Left kidney (tissue), 2 donors: ENCODE measurements around the gene AP3M1. TPM values are rescaled to one million over a fixed set of nuclear protein-coding genes. Genes with fewer than 3 reads are reported as not detected.

Experiments
- DNase-seq: peaks from one replicate; pipeline ENCODE4 v3.0.0-alpha.2; 2013
- polyA plus RNA-seq: library from polyadenylated mRNA; unstranded; fragments of 120-200 nt; gene quantifications from one replicate; pipeline ENCODE4 v1.2.1, GENCODE V29; 2013; ENCODE audit not compliant: insufficient read length

AP3M1 gene
- polyA plus RNA-seq, 1 donor = 64.3 TPM

GRCh38 chr10:74118804-74119203 is 31.8 kb downstream of the AP3M1 start:
- DNase-seq = no peak

GRCh38 chr10:74117738-74118137 is 32.9 kb downstream of the AP3M1 start:
- DNase-seq = no peak

- no peak for DNase-seq
Observed at GRCh38 chr10:74114041-74114448, 36.6 kb downstream of the AP3M1 start.

- DNase-seq = no peak
Observed at GRCh38 chr10:74113546-74113945, 37.1 kb downstream of the AP3M1 start.

GRCh38 chr10:74111799-74112198 is 38.8 kb downstream of the AP3M1 start:
- no peak for DNase-seq

- no peak for DNase-seq
Observed at GRCh38 chr10:74110120-74110519, 40.5 kb downstream of the AP3M1 start.

GRCh38 chr10:74109452-74109851 is 41.2 kb downstream of the AP3M1 start:
- DNase-seq = no peak

- DNase-seq = no peak
Observed at GRCh38 chr10:74107391-74107790, 43.2 kb downstream of the AP3M1 start.

GRCh38 chr10:74104996-74105395 is 45.6 kb downstream of the AP3M1 start:
- no peak for DNase-seq

- no peak for DNase-seq
Observed at GRCh38 chr10:74104480-74104879, 46.1 kb downstream of the AP3M1 start.

- DNase-seq = no peak
Observed at GRCh38 chr10:74103560-74104258, 46.9 kb downstream of the AP3M1 start.

- DNase-seq = no peak
Observed at GRCh38 chr10:74099836-74100235, 50.8 kb downstream of the AP3M1 start.

- no peak for DNase-seq
Observed at GRCh38 chr10:74099420-74099819, 51.2 kb downstream of the AP3M1 start.

- DNase-seq = no peak
Observed at GRCh38 chr10:74097776-74098175, 52.9 kb downstream of the AP3M1 start.

- no peak for DNase-seq
Observed at GRCh38 chr10:74096777-74097176, 53.9 kb downstream of the AP3M1 start.

GRCh38 chr10:74094231-74094630 is 56.4 kb downstream of the AP3M1 start:
- no peak for DNase-seq

GRCh38 chr10:74093530-74094164 is 57.0 kb downstream of the AP3M1 start:
- no peak for DNase-seq

- DNase-seq = no peak
Observed at GRCh38 chr10:74092372-74092771, 58.3 kb downstream of the AP3M1 start.

- no peak for DNase-seq
Observed at GRCh38 chr10:74088722-74089121, 61.9 kb downstream of the AP3M1 start.

GRCh38 chr10:74086317-74086716 is 64.3 kb downstream of the AP3M1 start:
- no peak for DNase-seq

GRCh38 chr10:74084955-74085354 is 65.7 kb downstream of the AP3M1 start:
- DNase-seq = no peak

GRCh38 chr10:74083304-74083703 is 67.3 kb downstream of the AP3M1 start:
- DNase-seq = no peak

GRCh38 chr10:74081941-74082718 is 68.5 kb downstream of the AP3M1 start:
- no peak for DNase-seq
